GM18870 (cell line): ENCODE data around the gene COL19A1.

Experiments used
- ATAC-seq: cut with Tn5 transposase; IDR thresholded peaks from one replicate; pipeline ENCODE4 v1.9.1; 2021; ENCODE audit warnings: moderate library complexity; ENCODE audit not compliant: unreplicated experiment

The COL19A1 gene

DNA sequence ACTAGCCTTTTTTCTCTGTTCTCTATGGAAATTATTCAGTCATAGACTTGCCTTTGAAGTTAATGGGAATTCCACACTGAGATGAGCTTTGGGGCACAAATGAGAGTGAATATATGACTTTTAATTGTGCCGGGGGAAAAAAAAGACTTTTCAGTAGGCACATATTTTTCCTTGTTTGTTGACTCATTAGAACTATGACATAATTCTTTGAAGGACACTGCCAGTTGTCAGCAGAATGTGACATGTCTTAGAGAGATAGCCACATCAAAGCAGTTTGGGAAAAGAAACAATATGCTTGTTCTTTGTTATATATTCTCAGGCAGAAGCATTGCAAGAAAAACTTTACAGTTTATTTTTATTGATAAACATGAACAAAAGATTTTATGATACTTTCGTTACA, 298.2 kb downstream of the COL19A1 start:
- ATAC-seq: no peak

DNA sequence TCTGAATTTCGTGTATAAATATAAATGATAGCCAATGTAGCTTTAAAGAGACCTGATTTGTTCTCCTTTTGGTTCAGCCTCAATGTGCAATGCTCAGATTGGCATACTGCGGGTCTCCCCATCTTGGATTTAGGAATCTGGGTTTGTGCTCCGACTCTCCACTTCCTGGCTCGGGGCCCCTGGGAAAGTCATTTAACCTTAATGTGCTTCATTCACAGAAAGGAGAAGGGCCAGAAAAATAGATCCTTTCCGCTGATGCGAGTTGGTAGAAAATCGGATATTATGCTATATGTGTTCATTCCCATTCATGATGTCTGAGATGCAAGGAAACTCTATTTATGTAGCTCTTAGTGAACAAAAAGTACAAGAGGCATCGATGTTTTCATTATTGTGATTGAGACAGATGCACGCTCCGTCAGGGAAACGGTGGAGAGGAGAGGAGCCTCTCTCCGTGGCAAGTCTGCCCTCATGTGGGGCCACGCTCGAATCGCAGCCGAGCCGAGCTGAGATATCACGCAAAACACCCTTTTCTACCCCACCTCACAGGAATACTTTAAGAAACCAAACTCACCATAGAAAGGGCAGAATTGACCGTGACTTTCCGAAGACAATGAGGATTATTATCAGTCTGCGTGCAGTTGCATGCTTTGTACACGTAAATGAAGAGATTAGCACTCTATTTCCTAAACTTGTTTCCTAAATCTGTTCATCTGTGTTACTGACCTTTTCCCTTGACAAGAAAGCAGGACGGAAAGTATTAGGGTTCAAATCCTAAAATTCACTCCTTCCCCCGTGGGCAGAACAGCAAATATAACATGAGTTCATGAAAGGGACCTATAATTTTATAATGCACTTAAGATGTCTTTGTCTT, 300.0 kb downstream of the COL19A1 start:
- peak; percentile 83 for ATAC-seq

- no peak for ATAC-seq
Observed at GRCh38 chr6:70168681-70169377, 302.5 kb downstream of the COL19A1 start.

DNA sequence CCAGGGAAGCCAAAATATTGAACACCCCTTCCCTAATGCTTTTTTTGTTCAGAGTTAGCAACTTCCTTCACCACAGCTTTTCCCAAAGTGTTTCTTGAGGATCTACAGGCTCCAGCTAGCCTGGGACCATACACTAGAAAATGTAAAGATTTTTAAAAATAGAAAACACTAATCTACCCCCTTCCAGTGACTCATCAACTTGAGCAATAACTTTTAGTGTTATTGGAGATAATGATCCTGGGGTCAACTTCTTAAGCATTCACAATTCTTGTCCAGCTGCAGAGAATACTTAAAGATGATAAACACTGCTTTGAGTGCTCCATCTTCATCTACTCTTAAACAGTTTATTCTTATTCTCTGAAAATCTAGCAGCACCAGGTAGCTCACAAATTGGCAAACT, 304.9 kb downstream of the COL19A1 start:
- no peak for ATAC-seq

GRCh38 chr6:70172252-70172651, 305.9 kb downstream of the COL19A1 start:
- ATAC-seq: no peak

DNA sequence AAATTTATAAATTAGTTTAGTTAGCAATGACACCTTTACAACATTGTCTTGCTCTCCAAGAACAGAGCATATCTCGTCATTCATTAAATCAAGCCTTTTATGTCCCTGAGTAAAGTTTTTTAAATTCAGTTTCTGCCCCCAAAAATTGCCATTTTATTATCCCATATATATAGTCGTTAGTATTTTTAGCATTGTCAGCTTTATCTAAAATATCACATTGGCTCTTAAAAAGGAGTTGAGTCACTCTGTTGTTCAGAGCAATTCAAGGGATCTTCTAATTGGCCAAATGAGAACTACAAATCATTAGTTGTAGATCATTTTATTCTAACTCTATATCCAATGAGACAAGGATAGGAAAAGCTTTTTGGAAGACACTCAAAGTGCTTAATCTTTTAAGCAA, 309.4 kb downstream of the COL19A1 start:
- no peak for ATAC-seq

GRCh38 chr6:70176842-70177550, 310.6 kb downstream of the COL19A1 start:
- ATAC-seq: no peak

GRCh38 chr6:70180183-70180900, 314.0 kb downstream of the COL19A1 start:
- peak; percentile 25 for ATAC-seq

DNA sequence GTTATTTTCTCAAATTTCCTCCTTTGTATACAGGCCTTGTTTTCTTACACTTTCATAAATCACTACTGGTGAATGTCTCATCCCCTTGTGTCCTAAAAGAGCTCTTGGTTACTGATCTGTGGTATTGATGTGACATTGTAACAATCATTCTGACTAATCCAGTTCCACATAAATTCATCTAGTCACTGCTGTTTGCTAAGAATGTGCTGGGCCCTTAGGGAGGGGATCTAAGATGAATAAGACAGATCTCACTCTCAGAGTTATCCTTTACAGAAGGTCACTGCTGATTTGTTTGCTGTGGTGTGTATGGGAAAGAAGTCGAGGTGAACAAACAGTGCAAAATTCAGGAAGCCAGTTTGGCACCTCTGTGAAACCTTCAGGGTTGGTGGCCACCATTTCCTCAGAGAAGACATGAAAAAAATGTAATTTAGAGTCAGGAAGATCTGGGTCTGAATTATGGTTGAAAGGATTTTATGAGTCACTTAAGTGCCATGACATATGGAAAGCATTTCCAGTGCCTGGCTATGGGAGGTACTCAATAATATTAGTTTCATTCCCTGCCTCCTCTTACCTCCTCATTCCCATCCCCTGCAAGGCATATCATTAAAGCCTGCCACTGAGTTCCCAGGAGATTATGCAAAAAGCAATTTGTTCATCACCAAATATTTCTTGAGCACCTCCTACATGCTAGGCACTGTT, 314.7 kb downstream of the COL19A1 start:
- peak; percentile 82 for ATAC-seq

DNA sequence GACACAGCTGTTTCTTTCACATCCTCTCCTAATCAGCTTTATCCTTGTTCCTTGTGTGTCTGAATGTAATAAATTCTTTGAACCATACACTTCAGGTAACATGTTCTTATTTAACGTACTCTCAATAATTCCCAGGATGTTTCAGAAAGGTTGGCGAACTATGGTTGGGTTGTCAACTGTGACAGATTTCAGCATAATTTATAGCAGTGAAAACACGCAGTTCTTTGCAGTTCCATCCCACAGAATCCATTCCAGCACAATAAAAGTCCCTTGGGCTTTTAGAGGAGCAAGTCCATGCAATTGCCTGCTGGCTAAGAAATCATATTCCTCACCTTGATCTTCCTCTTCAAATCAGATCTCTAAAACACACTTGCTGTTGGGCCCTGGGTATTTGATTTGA, 317.2 kb downstream of the COL19A1 start:
- ATAC-seq: no peak

DNA sequence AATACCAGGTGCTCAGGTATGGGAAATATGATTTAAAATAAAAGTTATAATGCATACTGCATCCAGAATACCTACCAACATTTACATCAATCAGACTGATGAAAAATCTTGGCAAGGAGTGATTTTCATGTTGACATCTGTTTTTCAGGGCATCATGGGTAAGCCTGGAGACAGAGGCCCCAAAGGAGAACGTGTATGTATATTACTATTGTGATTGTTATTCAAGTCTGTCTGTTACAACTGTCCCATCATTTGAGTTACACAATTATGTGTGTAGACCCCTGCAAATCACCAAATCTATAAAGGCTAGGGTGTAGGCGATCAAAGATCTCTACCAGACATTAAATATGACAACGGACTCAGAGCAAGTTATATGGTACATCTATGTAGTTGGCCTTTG, 318.4 kb downstream of the COL19A1 start:
- no peak for ATAC-seq

DNA sequence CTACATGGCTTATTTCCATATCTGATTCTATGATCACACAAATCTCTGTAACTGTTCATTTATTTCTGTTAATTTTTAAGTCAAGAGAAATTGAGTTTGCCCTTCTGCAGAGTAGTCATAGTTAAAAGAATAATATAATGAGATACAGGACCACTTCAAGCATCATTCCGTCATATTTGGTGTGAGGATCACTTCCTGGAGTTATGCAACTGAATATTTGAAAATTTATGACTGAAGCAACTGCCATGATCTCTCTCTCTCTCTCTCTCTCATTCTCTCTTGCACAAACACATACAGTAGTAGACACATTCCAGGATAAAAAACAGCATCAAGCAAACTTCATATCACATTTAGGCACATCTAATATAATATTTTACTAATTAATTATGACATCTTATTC, 320.1 kb downstream of the COL19A1 start:
- no peak for ATAC-seq

GRCh38 chr6:70188202-70188601, 321.8 kb downstream of the COL19A1 start:
- ATAC-seq: no peak

DNA sequence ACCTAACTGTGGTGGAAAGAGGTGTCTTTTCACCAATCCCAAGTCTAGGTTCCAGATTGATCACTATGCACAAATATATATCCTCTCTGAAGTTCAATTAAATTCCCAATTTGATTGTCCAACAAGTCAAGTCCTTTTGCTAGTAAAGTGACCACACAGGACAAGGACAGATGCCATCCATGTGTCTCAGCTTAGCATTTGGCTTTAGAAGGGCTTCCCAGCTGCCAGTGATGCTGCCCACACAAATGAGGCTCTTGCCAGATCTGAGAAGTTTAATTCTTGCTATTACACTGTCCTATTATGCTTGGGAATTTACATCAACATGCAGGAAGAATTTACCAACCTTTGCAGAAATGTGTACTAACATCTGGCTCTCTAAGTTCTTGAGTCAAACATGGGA, 328.1 kb downstream of the COL19A1 start:
- no peak for ATAC-seq

- no peak for ATAC-seq
Observed at GRCh38 chr6:70196531-70196930, 330.2 kb downstream of the COL19A1 start.

DNA sequence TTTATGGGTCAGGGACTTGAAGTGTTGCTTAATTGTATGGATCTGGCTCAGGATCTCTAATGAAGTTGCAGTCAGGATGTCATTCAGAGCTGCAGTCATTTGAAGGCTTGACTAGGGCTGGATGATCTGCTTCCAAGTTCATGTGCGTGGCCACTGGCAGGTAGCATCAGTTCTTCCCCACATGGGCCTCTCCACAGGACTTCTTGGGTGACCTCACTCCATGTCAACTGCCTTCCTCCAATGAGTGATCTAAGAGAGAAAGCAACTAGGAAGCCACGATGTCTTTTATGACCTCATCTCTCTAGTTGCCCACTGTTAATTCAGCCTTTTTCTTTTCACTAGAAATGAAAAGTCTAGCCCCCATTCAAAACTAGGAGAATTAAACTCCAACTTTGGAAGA, 332.4 kb downstream of the COL19A1 start:
- ATAC-seq: no peak

- ATAC-seq: no peak
Observed at GRCh38 chr6:70208235-70208790, 342.0 kb downstream of the COL19A1 start.

DNA sequence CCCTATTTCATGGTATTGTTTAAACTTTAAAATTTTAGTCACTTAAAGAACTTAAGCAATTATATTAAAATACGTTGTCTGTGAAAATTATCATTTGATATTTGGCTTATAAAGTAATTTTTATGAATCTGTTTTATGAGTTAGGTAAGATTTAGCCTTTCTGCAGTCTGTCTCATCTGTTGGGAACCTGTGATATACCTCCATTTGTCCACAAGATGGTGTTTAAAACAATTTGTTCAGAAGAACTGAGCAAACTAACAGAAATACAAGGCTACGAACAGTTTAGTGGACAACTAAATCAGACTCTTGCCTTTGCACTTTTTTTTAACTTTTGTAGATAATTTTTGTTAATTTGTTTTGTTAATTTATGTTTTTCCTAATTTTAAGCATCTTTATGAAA, 344.1 kb downstream of the COL19A1 start:
- ATAC-seq: no peak

- no peak for ATAC-seq
Observed at GRCh38 chr6:70215460-70216108, 349.2 kb downstream of the COL19A1 start.

GRCh38 chr6:70216767-70217166, 350.4 kb downstream of the COL19A1 start:
- no peak for ATAC-seq
